ENCODE results near the gene OR8K3.

The OR8K3 gene

DNA sequence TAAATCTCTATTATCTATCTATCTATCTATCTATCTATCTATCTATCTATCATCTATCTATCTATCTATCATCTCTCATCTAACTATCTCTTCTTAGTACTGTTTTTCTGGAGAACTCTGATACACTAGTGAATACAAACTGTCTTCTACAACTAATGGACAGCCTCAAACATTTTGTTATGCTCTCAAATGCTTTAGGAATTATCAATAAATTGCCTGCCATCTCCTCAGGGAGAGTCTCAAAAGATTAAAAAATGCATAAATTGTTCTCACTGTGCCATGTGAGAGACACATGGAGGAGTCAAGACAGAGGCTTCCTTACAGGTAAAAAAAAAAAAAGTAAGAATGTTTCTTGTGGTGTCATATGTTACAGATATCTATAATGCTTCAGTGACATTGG is at the start of gene OR8K3:
TSS of gene OR8K3 (plus strand) at position 301 of the 400 bp plus-strand sequence. CDS start 3,163 bp downstream, outside the sequence.
- FAIRE-seq: no peak

DNA sequence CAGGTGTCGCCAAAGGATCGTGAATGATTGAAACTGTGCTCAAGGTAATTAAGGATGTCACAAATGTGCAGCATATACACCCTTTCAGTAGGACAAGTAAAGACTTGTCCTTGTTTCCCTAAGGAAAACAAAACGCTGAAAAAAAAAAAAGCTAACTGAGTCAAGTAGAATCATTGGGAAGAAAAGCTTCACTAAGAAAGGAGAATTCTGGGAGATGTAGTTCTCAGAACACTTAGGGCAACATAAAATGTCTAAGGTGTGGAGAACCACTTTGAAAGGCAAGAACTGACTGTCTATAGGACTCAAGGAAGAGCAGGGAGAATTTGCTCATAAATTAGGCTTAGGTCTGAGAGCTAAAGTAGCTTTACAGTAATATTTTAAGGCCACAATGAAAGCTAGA is 43.9 kb upstream of the OR8K3 start:
- FAIRE-seq: no peak

DNA sequence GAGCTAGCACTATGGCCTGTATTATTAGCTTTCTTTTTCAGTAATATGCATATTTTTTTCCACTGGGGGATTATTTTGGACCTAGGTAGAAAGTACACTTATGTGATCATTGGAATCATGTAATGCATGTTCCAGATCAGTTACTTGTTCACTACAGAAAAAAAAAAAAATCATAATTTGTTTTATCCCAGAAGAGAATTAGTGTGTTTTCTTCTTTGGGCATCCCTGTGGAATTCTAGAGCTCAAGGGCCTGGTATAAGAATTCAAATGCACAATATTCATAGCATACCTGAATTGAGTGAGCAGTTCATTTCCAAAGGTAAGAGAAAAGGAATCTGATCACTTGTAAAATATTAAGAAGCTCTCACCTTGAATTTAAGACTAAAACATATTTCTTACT is 41.1 kb upstream of the OR8K3 start, which contains the start of gene OR5T1:
TSS of gene OR5T1 (plus strand) at position 301 of the 400 bp plus-strand sequence. CDS start 1,485 bp downstream, outside the sequence.
- FAIRE-seq: no peak

DNA sequence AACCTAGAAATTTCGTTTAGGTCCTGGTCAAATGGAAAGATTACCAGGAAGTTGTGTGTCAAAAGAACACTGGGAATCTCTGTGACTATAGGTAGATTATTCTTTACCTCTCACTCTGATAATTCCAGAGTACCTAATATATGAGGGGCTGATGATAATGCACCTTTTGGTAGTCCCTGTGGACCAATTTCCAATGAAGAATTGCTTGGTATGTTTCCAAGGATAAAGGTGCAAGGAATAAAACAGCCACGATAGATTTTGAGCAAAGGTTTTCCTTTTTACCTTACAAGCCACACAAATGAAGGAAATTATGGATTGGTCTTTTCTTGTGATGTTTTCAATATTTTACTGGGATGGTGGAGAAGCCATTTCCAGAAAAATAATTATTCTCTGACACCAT is 22.8 kb upstream of the OR8K3 start, which contains the start of gene OR8H1:
TSS of gene OR8H1 (minus strand) at position 101 of the 400 bp plus-strand sequence. CDS start 1,192 bp downstream, outside the sequence.
- no peak for FAIRE-seq

DNA sequence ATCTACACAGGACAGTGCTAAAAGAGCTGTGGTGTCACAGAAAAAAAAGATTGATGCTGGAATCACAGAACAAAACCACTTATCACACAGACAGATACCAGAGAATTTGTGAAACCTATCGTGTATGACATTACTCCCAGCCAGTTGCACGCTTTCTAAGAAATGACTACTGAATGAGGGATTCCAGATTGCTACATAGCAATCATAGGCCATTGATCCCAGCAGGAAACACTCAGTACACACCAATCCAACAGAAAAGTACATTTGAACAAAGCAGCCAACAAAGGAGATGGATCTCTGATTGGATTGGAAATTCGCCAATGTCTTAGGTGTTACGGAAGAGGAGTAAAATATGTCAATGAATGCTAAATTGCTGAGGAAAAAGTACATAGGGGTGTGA is 18.0 kb upstream of the OR8K3 start:
- FAIRE-seq: no peak

DNA sequence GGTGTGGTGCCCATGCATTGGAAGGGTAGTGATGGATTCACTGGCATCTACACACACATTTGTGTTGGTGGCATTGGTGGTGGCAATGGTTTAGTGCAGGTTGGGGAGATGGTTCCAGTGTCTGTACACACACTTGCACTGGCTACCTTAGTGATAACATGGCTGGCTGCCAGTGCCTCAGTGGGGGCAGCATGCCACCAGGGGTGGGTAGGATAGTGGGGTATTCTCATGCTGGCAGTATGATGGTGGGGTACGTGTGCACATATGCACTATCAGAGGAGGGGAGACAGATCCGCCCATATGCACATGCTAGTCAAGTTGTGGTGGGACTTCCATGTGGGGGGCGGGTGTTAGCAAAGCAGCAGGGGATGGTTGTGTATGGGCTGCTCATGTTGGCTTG is 7.1 kb upstream of the OR8K3 start:
- FAIRE-seq: no peak

DNA sequence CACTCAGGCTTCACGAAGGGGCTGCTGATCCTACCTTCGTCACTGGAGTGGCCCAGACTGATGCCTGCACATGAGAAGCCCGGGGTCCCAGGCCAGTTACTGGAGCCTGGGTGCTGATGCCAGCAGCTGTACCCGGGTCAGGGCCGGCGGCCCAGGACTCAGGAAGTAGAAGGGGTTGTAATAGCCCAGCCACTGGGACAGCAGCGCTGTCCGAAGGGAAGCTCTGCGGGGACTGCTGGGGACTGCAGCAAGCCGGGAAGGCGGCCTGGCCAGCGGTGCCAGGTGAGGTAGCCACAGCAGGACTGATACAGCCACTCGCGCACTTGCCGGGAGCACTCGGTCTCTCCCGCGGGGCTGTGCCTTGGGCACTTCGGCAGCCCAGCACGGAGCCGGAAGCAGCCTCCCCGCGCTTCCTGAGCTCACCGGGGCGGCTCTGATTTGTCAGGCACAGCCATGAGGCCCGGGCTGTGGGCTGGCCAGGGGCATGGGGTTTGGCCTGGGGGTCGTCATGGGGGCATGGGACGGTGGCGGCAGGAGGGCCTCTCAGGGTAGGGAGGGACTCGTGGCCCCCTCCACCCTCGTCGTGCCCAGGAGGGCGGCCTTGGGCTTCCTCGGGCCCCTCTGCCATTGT is 17.0 kb downstream of the OR8K3 start:
- no peak for FAIRE-seq

DNA sequence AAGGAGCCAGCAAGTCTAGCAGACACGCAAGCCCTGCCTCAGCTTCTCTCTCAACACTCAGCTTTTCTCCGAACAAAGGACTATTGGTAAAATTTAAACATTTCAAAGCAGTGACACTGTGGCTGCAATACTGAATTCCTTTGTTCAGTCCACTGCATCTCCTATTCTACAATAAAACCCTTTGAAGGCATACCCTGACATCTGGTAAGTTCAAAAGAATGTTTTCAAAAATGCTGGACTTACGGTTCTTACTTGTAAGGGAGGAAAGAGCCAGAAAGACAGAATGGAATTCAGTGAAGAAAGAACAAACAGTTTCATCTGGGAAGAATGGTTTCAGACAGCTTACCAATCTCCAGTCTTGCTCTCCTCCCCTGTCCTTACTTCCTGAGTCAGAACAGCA is 18.2 kb downstream of the OR8K3 start:
- FAIRE-seq: no peak

DNA sequence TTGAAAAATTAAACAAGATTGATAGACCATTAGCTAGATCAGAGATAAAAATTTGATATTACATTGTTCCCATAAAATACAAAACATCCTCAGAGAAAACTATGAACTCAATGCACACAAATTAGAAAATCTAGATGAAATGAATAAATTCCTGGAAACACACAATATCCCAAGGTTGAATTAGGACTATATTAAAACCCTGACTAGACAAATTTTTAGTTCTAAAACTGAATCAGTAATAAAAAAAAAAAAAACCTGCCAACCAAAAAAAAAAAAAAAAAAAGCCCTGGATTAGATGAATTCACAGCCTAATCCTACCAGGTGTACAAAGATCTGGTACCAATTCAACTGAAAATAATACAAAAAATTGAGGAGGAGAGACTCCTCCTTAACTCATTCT is 25.3 kb downstream of the OR8K3 start:
- FAIRE-seq: no peak

DNA sequence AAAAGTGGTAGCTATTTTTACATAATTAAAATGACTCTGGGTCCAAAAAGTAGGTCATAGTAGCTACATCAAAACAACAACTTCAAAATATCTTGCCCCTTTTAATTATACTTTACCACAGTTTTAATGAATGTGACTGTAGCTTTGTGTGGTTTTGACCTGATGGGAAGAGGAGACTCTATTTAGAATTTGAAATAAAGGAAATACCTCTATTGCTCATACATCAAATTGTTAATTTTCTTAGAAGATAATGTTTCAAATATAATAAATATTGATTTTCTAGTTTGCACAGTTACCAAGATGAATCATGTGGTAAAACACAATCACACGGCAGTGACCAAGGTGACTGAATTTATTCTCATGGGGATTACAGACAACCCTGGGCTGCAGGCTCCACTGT is 30.8 kb downstream of the OR8K3 start, which contains the start of gene OR8K1:
TSS of gene OR8K1 (plus strand) at position 301 of the 400 bp plus-strand sequence. CDS start at position 301, 0 bp downstream.
- no peak for FAIRE-seq

DNA sequence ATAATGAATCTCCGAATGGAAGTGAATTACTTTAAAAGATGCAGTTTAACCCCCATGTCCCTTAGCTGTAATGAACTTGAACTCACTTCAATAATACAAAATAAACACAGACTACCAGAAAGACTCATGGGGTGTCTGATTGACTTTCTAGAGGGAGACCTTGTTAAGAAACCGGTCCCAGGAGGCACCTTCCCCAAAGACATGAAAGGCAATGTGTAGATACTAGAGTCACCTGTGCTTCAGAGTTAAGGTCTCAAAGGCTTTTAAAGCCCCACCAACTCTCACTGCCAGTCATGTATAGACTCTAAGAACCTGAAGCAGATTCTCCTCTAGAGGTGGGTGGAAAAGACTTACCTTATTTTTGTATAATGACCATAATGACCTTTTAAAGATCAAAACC is 39.0 kb downstream of the OR8K3 start, which contains the start of gene OR8J1:
TSS of gene OR8J1 (plus strand) at position 301 of the 400 bp plus-strand sequence. CDS start 5,956 bp downstream, outside the sequence.
- no peak for FAIRE-seq

All from colon (tissue), 2 donors.